GM23338 (cell line): ENCODE results near the gene SMG6. TPM values are rescaled to one million over a fixed set of nuclear protein-coding genes. Genes with fewer than 3 reads are reported as not detected.

Source experiments
- ATAC-seq: fragments of 200-7000 bp; cut with Tn5 transposase; 3 replicates; pipeline ENCODE4 v1.9.1; 2020
- DNase-seq: peaks from one replicate; pipeline ENCODE4 v3.0.0-alpha.2; 2015; ENCODE audit warnings: low spot score
- H2AFZ ChIP-seq: fragments of 200-600 bp; sonication (generic); 2 replicates; pipeline ENCODE4 v1.8.0; 2016; ENCODE audit warnings: antibody characterized with exemption, mild to moderate bottlenecking, moderate library complexity
- H3F3A ChIP-seq: fragments of 200-600 bp; sonication (generic); replicated peaks from 2 replicates; pipeline ENCODE4 v1.8.0; 2017; ENCODE audit warnings: antibody characterized with exemption, mixed run types, low read depth
- H3K27ac ChIP-seq: fragments of 200-600 bp; sonication (generic); 2 replicates; pipeline ENCODE4 v1.6.1; 2016; ENCODE audit warnings: low read depth
- H3K27me3 ChIP-seq: fragments of 200-600 bp; sonication (generic); 2 replicates; pipeline ENCODE4 v1.8.0; 2016; ENCODE audit warnings: mild to moderate bottlenecking, mixed run types, moderate library complexity; ENCODE audit not compliant: insufficient read depth
- H3K36me3 ChIP-seq: fragments of 200-600 bp; sonication (generic); 2 replicates; pipeline ENCODE4 v1.8.0; 2016; ENCODE audit warnings: mild to moderate bottlenecking; ENCODE audit not compliant: insufficient read depth
- H3K4me1 ChIP-seq: fragments of 200-600 bp; sonication (generic); 2 replicates; pipeline ENCODE4 v1.8.0; 2016; ENCODE audit warnings: mild to moderate bottlenecking, moderate library complexity; ENCODE audit not compliant: insufficient read depth
- H3K4me2 ChIP-seq: fragments of 200-600 bp; sonication (generic); 2 replicates; pipeline ENCODE4 v1.7.1; 2017; ENCODE audit warnings: mixed run types
- H3K4me3 ChIP-seq: fragments of 200-600 bp; sonication (generic); 2 replicates; pipeline ENCODE4 v1.6.1; 2016; ENCODE audit warnings: mixed run types
- H3K79me2 ChIP-seq: fragments of 200-600 bp; sonication (generic); replicated peaks from 2 replicates; pipeline ENCODE4 v1.8.0; 2017; ENCODE audit warnings: mild to moderate bottlenecking; ENCODE audit not compliant: insufficient read depth
- H3K9me2 ChIP-seq: fragments of 200-600 bp; sonication (generic); 2 replicates; pipeline ENCODE4 v1.8.0; 2017; ENCODE audit not compliant: insufficient read depth
- H4K20me1 ChIP-seq: fragments of 200-600 bp; sonication (generic); replicated peaks from 2 replicates; pipeline ENCODE4 v1.8.0; 2017; ENCODE audit warnings: mild to moderate bottlenecking; ENCODE audit not compliant: insufficient read depth
- H3K27ac Mint-ChIP-seq: 2 replicates; pipeline ENCODE4 v1.8.0; 2020; ENCODE audit warnings: inconsistent platforms, mild to moderate bottlenecking, moderate library complexity, mixed read lengths
- H3K27me3 Mint-ChIP-seq: 3 replicates; pipeline ENCODE4 v1.8.0; 2022; ENCODE audit warnings: low read depth, mild to moderate bottlenecking, moderate library complexity, mixed read lengths, inconsistent platforms; ENCODE audit not compliant: insufficient read depth, poor library complexity
- H3K36me3 Mint-ChIP-seq: 3 replicates; pipeline ENCODE4 v1.8.0; 2021; ENCODE audit warnings: low read depth, mild to moderate bottlenecking, inconsistent platforms, moderate library complexity, mixed read lengths
- H3K4me1 Mint-ChIP-seq: 3 replicates; pipeline ENCODE4 v1.8.0; 2020; ENCODE audit warnings: mild to moderate bottlenecking, inconsistent platforms, mixed read lengths
- H3K4me3 Mint-ChIP-seq: 3 replicates; pipeline ENCODE4 v1.8.0; 2021; ENCODE audit warnings: moderate library complexity, mild to moderate bottlenecking, inconsistent platforms, mixed read lengths
- H3K9me3 Mint-ChIP-seq: 3 replicates; pipeline ENCODE4 v1.8.0; 2020; ENCODE audit warnings: moderate library complexity, mild to moderate bottlenecking, inconsistent platforms, mixed read lengths
- CREB1 ChIP-seq: fragments of 250-450 bp; sonication (Bioruptor Pico); IDR thresholded peaks from 2 replicates; pipeline ENCODE4 v1.5.0; 2020; ENCODE audit warnings: low read depth, mild to moderate bottlenecking, moderate library complexity
- EZH2 ChIP-seq: fragments of 200-600 bp; sonication (generic); IDR thresholded peaks from one replicate; pipeline ENCODE4 v1.8.0; 2017; ENCODE audit warnings: antibody characterized with exemption, mild to moderate bottlenecking, low read depth; ENCODE audit not compliant: unreplicated experiment
- EZH2phosphoT487 ChIP-seq: fragments of 200-600 bp; sonication (generic); IDR thresholded peaks from one replicate; pipeline ENCODE4 v1.8.1; 2018; ENCODE audit warnings: antibody characterized with exemption; ENCODE audit not compliant: unreplicated experiment
- JUNB ChIP-seq: IDR thresholded peaks from one replicate; pipeline ENCODE4 v1.6.1; 2016; ENCODE audit warnings: antibody characterized with exemption; ENCODE audit not compliant: unreplicated experiment
- NANOG ChIP-seq: IDR thresholded peaks from 2 replicates; pipeline ENCODE4 v1.6.1; 2016; ENCODE audit warnings: antibody characterized with exemption, borderline replicate concordance
- POLR2AphosphoS5 ChIP-seq: IDR thresholded peaks from 2 replicates; pipeline ENCODE4 v1.6.1; 2016; ENCODE audit warnings: antibody characterized with exemption, low read depth
- STAT1 ChIP-seq: IDR thresholded peaks from one replicate; pipeline ENCODE4 v1.6.1; 2016; ENCODE audit warnings: antibody characterized with exemption; ENCODE audit not compliant: unreplicated experiment
- ZNF114 ChIP-seq: fragments of 250-450 bp; sonication (Bioruptor Pico); IDR thresholded peaks from 2 replicates; pipeline ENCODE4 v1.5.0; 2020; ENCODE audit warnings: mild to moderate bottlenecking, moderate library complexity
- ZNF331 ChIP-seq: fragments of 250-450 bp; sonication (Bioruptor Pico); IDR thresholded peaks from 2 replicates; pipeline ENCODE4 v1.5.0; 2020; ENCODE audit warnings: low read depth, mild to moderate bottlenecking, moderate library complexity
- polyA plus RNA-seq: library from polyadenylated mRNA; unstranded; fragments of >200 nt; fragmentation: Nextera tagmentation; extraction: Ambion mirVana; gene quantifications from 2 replicates; pipeline ENCODE4 v1.2.1, GENCODE V29; 2016
- total RNA-seq: library from RNA; depleted of rRNA; stranded (reverse); fragments of >200 nt; shearing (Covaris generic); gene quantifications from 2 replicates; pipeline ENCODE4 v1.2.3, GENCODE V29; 2014
- TF ChIP-seq, protein P1 (sequence below), 2 experiments: fragments of 200-600 bp in 1 of 2; sonication (generic) in 1 of 2; conservative IDR thresholded peaks; 2 replicates each; pipeline versions ENCODE4 v1.5.1 to v1.6.1; 2016 to 2017; ENCODE audit warnings: antibody characterized with exemption in 2 of 2, low read depth in 2 of 2, mild to moderate bottlenecking in 2 of 2, moderate library complexity in 1 of 2
- TF ChIP-seq, protein P2 (sequence below): IDR thresholded peaks from one replicate; pipeline ENCODE4 v1.6.1; 2018; ENCODE audit warnings: antibody characterized with exemption; ENCODE audit not compliant: unreplicated experiment
- TF ChIP-seq, protein P3 (sequence below): IDR thresholded peaks from 2 replicates; pipeline ENCODE4 v1.6.1; 2016; ENCODE audit warnings: antibody characterized with exemption
- TF ChIP-seq, protein P4 (sequence below): fragments of 250-450 bp; sonication (Bioruptor Pico); IDR thresholded peaks from 2 replicates; pipeline ENCODE4 v1.5.0; 2020; ENCODE audit warnings: mild to moderate bottlenecking, moderate library complexity

Gene SMG6
- total and polyA plus RNA-seq, 2 experiments from 2014 or later = 10.4 to 43.1 TPM

DNA sequence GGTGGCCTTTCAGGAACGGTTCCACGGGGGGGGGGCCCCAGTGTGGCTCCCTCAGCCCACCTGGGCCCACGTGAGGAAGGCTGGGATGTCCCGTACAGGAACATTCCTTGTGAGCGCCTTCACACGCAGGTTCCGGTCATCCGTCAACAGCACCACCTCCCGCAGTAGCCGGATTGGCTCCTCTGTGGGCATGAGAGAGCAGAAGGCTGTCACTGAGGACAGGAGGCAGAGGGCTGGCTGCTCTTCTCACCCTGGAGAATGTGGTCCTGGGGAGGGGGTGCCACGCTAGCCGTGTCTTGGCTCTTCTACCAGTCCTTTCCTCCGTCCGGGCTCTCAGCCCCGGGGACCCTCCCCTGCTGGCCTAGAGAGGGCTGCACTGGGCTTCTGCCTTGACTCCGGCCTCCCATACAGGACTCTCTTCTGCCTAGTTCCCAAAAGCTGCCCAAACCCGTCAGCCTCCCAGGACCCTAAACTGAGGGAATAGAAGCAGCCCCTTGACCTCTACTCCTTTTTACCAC lies 242.1 kb downstream of the SMG6 start:
- H3K79me2 ChIP-seq = no peaks in the 10 kb centered on the region
- H3K4me3 Mint-ChIP-seq = no peak overlapping the region
- H3K36me3 ChIP-seq = no peaks in the 10 kb centered on the region
- H3F3A ChIP-seq = 0 out of 2 replicates have a peak, but pooled peaks cover 10% of the 10 kb centered on the region
- no peaks in the 10 kb centered on the region; the same call in none of the 2 replicates for H4K20me1 ChIP-seq
- no peak overlapping the region for H3K27ac ChIP-seq
- H3K9me2 ChIP-seq = no peaks in the 10 kb centered on the region
- TF ChIP-seq, protein P1, sequence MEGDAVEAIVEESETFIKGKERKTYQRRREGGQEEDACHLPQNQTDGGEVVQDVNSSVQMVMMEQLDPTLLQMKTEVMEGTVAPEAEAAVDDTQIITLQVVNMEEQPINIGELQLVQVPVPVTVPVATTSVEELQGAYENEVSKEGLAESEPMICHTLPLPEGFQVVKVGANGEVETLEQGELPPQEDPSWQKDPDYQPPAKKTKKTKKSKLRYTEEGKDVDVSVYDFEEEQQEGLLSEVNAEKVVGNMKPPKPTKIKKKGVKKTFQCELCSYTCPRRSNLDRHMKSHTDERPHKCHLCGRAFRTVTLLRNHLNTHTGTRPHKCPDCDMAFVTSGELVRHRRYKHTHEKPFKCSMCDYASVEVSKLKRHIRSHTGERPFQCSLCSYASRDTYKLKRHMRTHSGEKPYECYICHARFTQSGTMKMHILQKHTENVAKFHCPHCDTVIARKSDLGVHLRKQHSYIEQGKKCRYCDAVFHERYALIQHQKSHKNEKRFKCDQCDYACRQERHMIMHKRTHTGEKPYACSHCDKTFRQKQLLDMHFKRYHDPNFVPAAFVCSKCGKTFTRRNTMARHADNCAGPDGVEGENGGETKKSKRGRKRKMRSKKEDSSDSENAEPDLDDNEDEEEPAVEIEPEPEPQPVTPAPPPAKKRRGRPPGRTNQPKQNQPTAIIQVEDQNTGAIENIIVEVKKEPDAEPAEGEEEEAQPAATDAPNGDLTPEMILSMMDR (conservative IDR thresholded peaks at IDR 0.05; ENCODE audit: low read depth in 2 of 2) = no peak
- TF ChIP-seq NANOG (no peak), ZNF114 (no peak), ZNF331 (no peak), POLR2AphosphoS5 (no peak), EZH2 (no peak), STAT1 (no peak), JUNB (no peak), CREB1 (CRISPR knock-in tag) (no peak), EZH2phosphoT487 (no peak)
- TF ChIP-seq, protein P2, sequence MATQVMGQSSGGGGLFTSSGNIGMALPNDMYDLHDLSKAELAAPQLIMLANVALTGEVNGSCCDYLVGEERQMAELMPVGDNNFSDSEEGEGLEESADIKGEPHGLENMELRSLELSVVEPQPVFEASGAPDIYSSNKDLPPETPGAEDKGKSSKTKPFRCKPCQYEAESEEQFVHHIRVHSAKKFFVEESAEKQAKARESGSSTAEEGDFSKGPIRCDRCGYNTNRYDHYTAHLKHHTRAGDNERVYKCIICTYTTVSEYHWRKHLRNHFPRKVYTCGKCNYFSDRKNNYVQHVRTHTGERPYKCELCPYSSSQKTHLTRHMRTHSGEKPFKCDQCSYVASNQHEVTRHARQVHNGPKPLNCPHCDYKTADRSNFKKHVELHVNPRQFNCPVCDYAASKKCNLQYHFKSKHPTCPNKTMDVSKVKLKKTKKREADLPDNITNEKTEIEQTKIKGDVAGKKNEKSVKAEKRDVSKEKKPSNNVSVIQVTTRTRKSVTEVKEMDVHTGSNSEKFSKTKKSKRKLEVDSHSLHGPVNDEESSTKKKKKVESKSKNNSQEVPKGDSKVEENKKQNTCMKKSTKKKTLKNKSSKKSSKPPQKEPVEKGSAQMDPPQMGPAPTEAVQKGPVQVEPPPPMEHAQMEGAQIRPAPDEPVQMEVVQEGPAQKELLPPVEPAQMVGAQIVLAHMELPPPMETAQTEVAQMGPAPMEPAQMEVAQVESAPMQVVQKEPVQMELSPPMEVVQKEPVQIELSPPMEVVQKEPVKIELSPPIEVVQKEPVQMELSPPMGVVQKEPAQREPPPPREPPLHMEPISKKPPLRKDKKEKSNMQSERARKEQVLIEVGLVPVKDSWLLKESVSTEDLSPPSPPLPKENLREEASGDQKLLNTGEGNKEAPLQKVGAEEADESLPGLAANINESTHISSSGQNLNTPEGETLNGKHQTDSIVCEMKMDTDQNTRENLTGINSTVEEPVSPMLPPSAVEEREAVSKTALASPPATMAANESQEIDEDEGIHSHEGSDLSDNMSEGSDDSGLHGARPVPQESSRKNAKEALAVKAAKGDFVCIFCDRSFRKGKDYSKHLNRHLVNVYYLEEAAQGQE = no peak
- TF ChIP-seq, protein P3, sequence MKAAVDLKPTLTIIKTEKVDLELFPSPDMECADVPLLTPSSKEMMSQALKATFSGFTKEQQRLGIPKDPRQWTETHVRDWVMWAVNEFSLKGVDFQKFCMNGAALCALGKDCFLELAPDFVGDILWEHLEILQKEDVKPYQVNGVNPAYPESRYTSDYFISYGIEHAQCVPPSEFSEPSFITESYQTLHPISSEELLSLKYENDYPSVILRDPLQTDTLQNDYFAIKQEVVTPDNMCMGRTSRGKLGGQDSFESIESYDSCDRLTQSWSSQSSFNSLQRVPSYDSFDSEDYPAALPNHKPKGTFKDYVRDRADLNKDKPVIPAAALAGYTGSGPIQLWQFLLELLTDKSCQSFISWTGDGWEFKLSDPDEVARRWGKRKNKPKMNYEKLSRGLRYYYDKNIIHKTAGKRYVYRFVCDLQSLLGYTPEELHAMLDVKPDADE = no peak
- TF ChIP-seq, protein P4, sequence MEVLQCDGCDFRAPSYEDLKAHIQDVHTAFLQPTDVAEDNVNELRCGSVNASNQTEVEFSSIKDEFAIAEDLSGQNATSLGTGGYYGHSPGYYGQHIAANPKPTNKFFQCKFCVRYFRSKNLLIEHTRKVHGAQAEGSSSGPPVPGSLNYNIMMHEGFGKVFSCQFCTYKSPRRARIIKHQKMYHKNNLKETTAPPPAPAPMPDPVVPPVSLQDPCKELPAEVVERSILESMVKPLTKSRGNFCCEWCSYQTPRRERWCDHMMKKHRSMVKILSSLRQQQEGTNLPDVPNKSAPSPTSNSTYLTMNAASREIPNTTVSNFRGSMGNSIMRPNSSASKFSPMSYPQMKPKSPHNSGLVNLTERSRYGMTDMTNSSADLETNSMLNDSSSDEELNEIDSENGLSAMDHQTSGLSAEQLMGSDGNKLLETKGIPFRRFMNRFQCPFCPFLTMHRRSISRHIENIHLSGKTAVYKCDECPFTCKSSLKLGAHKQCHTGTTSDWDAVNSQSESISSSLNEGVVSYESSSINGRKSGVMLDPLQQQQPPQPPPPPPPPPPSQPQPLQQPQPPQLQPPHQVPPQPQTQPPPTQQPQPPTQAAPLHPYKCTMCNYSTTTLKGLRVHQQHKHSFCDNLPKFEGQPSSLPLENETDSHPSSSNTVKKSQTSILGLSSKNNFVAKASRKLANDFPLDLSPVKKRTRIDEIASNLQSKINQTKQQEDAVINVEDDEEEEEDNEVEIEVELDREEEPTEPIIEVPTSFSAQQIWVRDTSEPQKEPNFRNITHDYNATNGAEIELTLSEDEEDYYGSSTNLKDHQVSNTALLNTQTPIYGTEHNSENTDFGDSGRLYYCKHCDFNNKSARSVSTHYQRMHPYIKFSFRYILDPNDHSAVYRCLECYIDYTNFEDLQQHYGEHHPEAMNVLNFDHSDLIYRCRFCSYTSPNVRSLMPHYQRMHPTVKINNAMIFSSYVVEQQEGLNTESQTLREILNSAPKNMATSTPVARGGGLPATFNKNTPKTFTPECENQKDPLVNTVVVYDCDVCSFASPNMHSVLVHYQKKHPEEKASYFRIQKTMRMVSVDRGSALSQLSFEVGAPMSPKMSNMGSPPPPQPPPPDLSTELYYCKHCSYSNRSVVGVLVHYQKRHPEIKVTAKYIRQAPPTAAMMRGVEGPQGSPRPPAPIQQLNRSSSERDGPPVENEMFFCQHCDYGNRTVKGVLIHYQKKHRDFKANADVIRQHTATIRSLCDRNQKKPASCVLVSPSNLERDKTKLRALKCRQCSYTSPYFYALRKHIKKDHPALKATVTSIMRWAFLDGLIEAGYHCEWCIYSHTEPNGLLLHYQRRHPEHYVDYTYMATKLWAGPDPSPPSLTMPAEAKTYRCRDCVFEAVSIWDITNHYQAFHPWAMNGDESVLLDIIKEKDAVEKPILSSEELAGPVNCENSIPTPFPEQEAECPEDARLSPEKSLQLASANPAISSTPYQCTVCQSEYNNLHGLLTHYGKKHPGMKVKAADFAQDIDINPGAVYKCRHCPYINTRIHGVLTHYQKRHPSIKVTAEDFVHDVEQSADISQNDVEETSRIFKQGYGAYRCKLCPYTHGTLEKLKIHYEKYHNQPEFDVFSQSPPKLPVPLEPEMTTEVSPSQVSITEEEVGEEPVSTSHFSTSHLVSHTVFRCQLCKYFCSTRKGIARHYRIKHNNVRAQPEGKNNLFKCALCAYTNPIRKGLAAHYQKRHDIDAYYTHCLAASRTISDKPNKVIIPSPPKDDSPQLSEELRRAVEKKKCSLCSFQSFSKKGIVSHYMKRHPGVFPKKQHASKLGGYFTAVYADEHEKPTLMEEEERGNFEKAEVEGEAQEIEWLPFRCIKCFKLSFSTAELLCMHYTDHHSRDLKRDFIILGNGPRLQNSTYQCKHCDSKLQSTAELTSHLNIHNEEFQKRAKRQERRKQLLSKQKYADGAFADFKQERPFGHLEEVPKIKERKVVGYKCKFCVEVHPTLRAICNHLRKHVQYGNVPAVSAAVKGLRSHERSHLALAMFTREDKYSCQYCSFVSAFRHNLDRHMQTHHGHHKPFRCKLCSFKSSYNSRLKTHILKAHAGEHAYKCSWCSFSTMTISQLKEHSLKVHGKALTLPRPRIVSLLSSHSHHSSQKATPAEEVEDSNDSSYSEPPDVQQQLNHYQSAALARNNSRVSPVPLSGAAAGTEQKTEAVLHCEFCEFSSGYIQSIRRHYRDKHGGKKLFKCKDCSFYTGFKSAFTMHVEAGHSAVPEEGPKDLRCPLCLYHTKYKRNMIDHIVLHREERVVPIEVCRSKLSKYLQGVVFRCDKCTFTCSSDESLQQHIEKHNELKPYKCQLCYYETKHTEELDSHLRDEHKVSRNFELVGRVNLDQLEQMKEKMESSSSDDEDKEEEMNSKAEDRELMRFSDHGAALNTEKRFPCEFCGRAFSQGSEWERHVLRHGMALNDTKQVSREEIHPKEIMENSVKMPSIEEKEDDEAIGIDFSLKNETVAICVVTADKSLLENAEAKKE = no peak
- H2AFZ ChIP-seq = no peak overlapping the region
- ATAC-seq (no peak), DNase-seq (no peak)
- H3K4me2 ChIP-seq = no peak overlapping the region
- peaks cover 58% of the 10 kb centered on the region for H3K27me3 Mint-ChIP-seq
- peaks cover 45% of the 10 kb centered on the region for H3K4me1 Mint-ChIP-seq
- peaks cover 15% of the 10 kb centered on the region for H3K36me3 Mint-ChIP-seq
- no peak overlapping the region for H3K4me3 ChIP-seq
- H3K27ac Mint-ChIP-seq = no peak overlapping the region
- H3K4me1 ChIP-seq = peaks cover 29% of the 10 kb centered on the region
- H3K27me3 ChIP-seq = peaks cover 45% of the 10 kb centered on the region
- H3K9me3 Mint-ChIP-seq = no peaks in the 10 kb centered on the region
